Lung (tissue), 12 donors: ENCODE results near the gene KCND1. TPM values are rescaled to one million over a fixed set of nuclear protein-coding genes. Genes with fewer than 3 reads are reported as not detected.
A peak's percentile ranks its signal among the peaks of the same experiment; 100 is the strongest.

Experiments
- ATAC-seq: fragments of 200-7000 bp; cut with Tn5 transposase; one replicate; pipeline ENCODE4 v1.9.1; 2020; ENCODE audit warnings: moderate number of reproducible peaks; ENCODE audit not compliant: insufficient read depth, low FRiP score
- DNase-seq, 3 donors: peaks; one replicate each; pipeline ENCODE4 v3.0.0-alpha.2; 2013 to 2017
- H3K27ac ChIP-seq, 2 donors: one replicate each; pipeline ENCODE4 v1.5.1; 2013; ENCODE audit warnings: mild to moderate bottlenecking in 2 of 2, moderate library complexity in 2 of 2, control low read depth in 1 of 2, inconsistent platforms in 1 of 2, low read depth in 1 of 2, low read length in 1 of 2
- H3K27me3 ChIP-seq, 3 donors: one replicate each; pipeline ENCODE4 v1.5.1; 2013; ENCODE audit warnings: low read length in 2 of 3; ENCODE audit not compliant: control insufficient read depth in 3 of 3, insufficient read depth in 3 of 3
- H3K36me3 ChIP-seq, 4 donors: one replicate each; pipeline ENCODE4 v1.5.1; 2013; ENCODE audit warnings: low read length in 4 of 4, mild to moderate bottlenecking in 1 of 4, moderate library complexity in 1 of 4; ENCODE audit not compliant: control insufficient read depth in 4 of 4, insufficient read depth in 4 of 4
- H3K4me1 ChIP-seq, 5 donors: one replicate each; pipeline ENCODE4 v1.5.1; 2013; ENCODE audit warnings: low read length in 5 of 5, mild to moderate bottlenecking in 2 of 5, moderate library complexity in 1 of 5; ENCODE audit not compliant: control insufficient read depth in 5 of 5, insufficient read depth in 5 of 5
- H3K4me3 ChIP-seq: one replicate; pipeline ENCODE4 v1.5.1; 2013; ENCODE audit warnings: mild to moderate bottlenecking, control low read depth, moderate library complexity
- H3K9ac ChIP-seq, 2 donors: one replicate each; pipeline ENCODE4 v1.5.1; 2013; ENCODE audit warnings: low read length in 2 of 2, control low read depth in 1 of 2; ENCODE audit not compliant: insufficient read depth in 1 of 2
- H3K9me3 ChIP-seq, 4 donors: one replicate each; pipeline ENCODE4 v1.5.1; 2013; ENCODE audit warnings: low read length in 3 of 4, mild to moderate bottlenecking in 1 of 4, moderate library complexity in 1 of 4; ENCODE audit not compliant: control insufficient read depth in 4 of 4, insufficient read depth in 3 of 4
- CTCF ChIP-seq: IDR thresholded peaks from 2 replicates; pipeline ENCODE4 v1.5.1; 2012; ENCODE audit warnings: mild to moderate bottlenecking; ENCODE audit errors: control extremely low read depth, extremely low read depth
- WGBS, 2 donors: extraction: QIAGEN DNeasy Blood & Tissue Kit; methylation state at CpG; one replicate each; pipeline ENCODE4 v1.1.7; 2013; 5-methylcytosine and 5-hydroxymethylcytosine counted together
- polyA plus RNA-seq, 2 donors: library from polyadenylated mRNA; stranded (reverse); fragments of 200-250 nt; gene quantifications; one replicate each; pipeline ENCODE4 v1.2.1, GENCODE V29; 2013
- total RNA-seq, 2 donors: library from RNA; depleted of rRNA in 1 of 2; stranded (reverse); fragments of >200 nt in 1 of 2; gene quantifications; one replicate each; pipeline ENCODE4 v1.2.1, GENCODE V29; 2014 to 2021
- donor health status: control.
- donor health status: control.
- donor health status: Bipolar disorder and iron deficiency.
- donor health status: healthy.
- donor health status: DM: yes; HTN: yes; CAD: no.

The KCND1 gene
- total and polyA plus RNA-seq, 4 donors = 0.65 to 1.7 (median 1.3) TPM

DNA sequence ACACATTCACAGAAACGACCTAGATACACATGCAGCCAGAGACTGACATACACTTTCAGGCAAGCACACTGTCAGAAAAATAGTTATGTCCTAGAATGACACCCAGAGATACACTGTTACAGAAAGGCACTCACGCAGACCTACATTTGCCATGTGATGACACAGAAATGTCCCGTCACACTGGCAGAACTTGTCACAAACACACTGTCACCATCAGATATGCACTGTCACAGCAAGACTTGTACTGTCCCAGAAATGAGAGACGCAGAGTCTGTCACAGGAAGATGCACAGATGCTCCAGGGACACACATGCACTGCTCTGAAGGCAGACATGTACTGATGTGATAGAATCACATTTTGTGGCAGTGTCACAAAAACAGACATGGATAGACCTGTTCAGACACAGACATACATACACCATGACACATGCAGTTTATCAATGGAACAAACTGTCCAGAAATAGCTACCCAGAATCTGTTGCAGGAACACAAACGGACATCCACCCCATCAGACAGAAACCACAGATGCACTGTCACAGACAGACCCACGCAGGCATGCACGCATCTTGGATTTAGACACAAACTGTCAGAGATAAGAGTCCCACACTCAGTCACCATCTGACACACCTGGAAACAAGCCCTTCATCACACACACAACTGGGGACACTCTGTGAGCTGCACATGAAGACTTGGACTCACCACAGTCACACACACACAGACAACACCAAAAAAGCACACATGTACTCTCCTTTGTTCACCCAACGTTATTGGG lies 51.5 kb downstream of the KCND1 start:
- no peak for TF ChIP-seq CTCF
- Histone ChIP-seq H3K27ac (peak overlapping the region in 1 of 2 donors; percentile 72), H3K9me3 (peaks cover 0 to 5% (median 0%) of the 10 kb centered on the region in 4 donors), H3K27me3 (no peaks in the 10 kb centered on the region), H3K4me3 (no peak overlapping the region), H3K9ac (no peak overlapping the region), H3K36me3 (peaks cover 0 to 11% (median 7%) of the 10 kb centered on the region in 4 donors), H3K4me1 (peaks cover 0 to 3% (median 2%) of the 10 kb centered on the region in 5 donors)
- 42 to 49% methylated on average over 8 of the region's 8 CpGs for WGBS, 2 donors
- ATAC-seq (no peak), DNase-seq (no peak)

DNA sequence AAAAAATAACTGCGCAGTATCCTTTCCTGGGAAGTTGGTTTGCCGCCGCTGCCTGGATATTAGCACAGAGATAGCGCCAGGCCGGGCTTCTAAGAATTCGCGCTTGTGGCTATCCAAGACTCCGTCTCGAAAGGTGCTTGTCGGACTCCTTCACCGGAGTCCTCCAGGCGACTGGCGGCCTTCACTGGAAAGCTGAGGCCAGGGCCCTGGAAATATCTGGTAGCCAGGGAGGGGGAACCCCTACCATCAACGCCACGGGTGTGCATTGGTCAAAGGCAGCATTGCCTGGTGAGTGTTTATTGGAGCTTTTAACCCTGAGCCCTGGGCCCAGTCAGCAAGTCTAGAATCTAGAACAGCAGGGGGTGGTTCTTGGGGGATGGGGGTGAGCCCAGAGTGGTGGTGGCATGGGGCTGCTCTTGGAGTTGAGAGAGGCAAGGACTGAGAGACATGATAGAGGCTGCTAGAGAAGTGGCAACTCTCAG lies 52.2 kb downstream of the KCND1 start:
- H3K36me3 ChIP-seq = peaks cover 0 to 11% (median 6%) of the 10 kb centered on the region in 4 donors
- H3K27me3 ChIP-seq = no peaks in the 10 kb centered on the region
- ATAC-seq = no peak
- no peak for TF ChIP-seq CTCF
- no peak for DNase-seq
- peak overlapping the region in 1 of 2 donors; percentile 13 for H3K9ac ChIP-seq
- H3K4me3 ChIP-seq = no peak overlapping the region
- H3K9me3 ChIP-seq = peaks cover 0 to 5% (median 0%) of the 10 kb centered on the region in 4 donors
- WGBS, 2 donors = 1 to 28% methylated on average over 15 of the region's 15 CpGs
- H3K4me1 ChIP-seq = peaks cover 0 to 3% (median 2%) of the 10 kb centered on the region in 5 donors
- peak overlapping the region; percentile 72 to 75 for H3K27ac ChIP-seq

- peaks cover 0 to 5% (median 0%) of the 10 kb centered on the region in 4 donors for H3K9me3 ChIP-seq
- H3K4me1 ChIP-seq = peaks cover 0 to 3% (median 2%) of the 10 kb centered on the region in 5 donors
- no peak for TF ChIP-seq CTCF
- H3K27ac ChIP-seq = peak within 1 kb of the TSS; percentile 75 to 90
- no peaks in the 10 kb centered on the region for H3K27me3 ChIP-seq
- peak within 1 kb of the TSS in 1 of 2 donors; percentile 13 for H3K9ac ChIP-seq
- peak; percentile 81 to 90 (median 88) for DNase-seq
- 0 to 30% methylated on average over 33 to 55 of the region's 55 CpGs for WGBS, 2 donors
- H3K36me3 ChIP-seq = peaks cover 0 to 11% (median 4%) of the 10 kb centered on the region in 4 donors
- H3K4me3 ChIP-seq = peak within 1 kb of the TSS; percentile 54
- ATAC-seq = peak; percentile 83
These were observed 52.9 kb downstream of the KCND1 start, which contains the start of gene PIM2 for GRCh38 chrX:48918643-48919340. TSS of gene PIM2 (minus strand) at chrX:48919024. CDS start at chrX:48918834, 190 bp downstream.
